Mesodermal cell (in vitro differentiated cells): ENCODE results near the gene PRAMEF33.
"Not testable (repeated sequence)": the region's sequence is repeated elsewhere in the genome, so short reads cannot be mapped to it uniquely, and the experiment has no call there.

Source experiments
- H3K27ac ChIP-seq: 2 replicates; pipeline ENCODE4 v1.7.0; 2013; ENCODE audit warnings: mild to moderate bottlenecking, low read depth, low read length, moderate library complexity; ENCODE audit not compliant: severe bottlenecking
- H3K36me3 ChIP-seq: 2 replicates; pipeline ENCODE4 v1.7.1; 2013; ENCODE audit warnings: mild to moderate bottlenecking, low read length, moderate library complexity; ENCODE audit not compliant: control insufficient read depth, insufficient read depth
- H3K4me1 ChIP-seq: one replicate; pipeline ENCODE4 v1.7.1; 2013; ENCODE audit warnings: mild to moderate bottlenecking, low read length; ENCODE audit not compliant: insufficient read depth, control insufficient read depth, poor library complexity, severe bottlenecking
- H3K4me3 ChIP-seq: 2 replicates; pipeline ENCODE4 v1.7.0; 2013; ENCODE audit warnings: low read length, control low read depth, mild to moderate bottlenecking; ENCODE audit not compliant: insufficient read depth, poor library complexity, severe bottlenecking; ENCODE audit errors: extremely low read depth
- H3K9me3 ChIP-seq: 2 replicates; pipeline ENCODE4 v1.7.1; 2013; ENCODE audit warnings: mild to moderate bottlenecking, low read length, moderate library complexity; ENCODE audit not compliant: control insufficient read depth
- WGBS, 2 experiments: methylation state at CpG; one replicate each; pipeline ENCODE4 v1.1.5; 2013; ENCODE audit warnings: missing lambda C conversion rate in 2 of 2; ENCODE audit not compliant: insufficient coverage in 2 of 2; 5-methylcytosine and 5-hydroxymethylcytosine counted together

Gene PRAMEF33

GRCh38 chr1:13342496-13342895 is 39.2 kb downstream of the PRAMEF33 start:
- not testable (repeated sequence) for H3K9me3 ChIP-seq, H3K4me3 ChIP-seq, H3K36me3 ChIP-seq, H3K27ac ChIP-seq, H3K4me1 ChIP-seq
- 50 to 72% methylated on average over 2 of the region's 8 CpGs for WGBS, 2 experiments

DNA sequence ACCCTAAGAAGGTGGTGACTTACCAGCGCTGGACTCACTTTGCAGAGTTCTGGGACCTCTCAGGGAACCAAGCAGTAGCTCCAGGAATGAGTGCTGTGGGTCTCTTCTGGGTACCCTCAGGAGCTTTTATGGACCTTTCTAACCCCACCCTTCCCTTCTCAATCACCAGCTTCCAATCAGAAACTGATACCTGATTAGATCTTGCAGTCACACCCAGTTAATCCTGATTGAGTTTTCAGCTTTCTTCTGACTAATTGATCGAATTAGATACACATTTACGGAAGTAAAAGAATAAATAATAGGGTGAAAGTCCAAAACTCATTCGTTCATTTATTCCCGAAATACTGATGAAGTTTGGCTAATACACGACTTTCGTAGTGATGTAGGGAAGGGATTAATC is 43.7 kb downstream of the PRAMEF33 start, which contains the start of gene PRAMEF14:
PRAMEF14 (minus strand) TSS at position 101 of the 400 bp plus-strand sequence. CDS start 1,820 bp downstream, outside the sequence.
- no CpG with 5 or more reads among the region's 7 CpGs for WGBS, 2 experiments
- H3K36me3 ChIP-seq, H3K4me1 ChIP-seq, H3K4me3 ChIP-seq, H3K27ac ChIP-seq, H3K9me3 ChIP-seq: not testable (repeated sequence)

DNA sequence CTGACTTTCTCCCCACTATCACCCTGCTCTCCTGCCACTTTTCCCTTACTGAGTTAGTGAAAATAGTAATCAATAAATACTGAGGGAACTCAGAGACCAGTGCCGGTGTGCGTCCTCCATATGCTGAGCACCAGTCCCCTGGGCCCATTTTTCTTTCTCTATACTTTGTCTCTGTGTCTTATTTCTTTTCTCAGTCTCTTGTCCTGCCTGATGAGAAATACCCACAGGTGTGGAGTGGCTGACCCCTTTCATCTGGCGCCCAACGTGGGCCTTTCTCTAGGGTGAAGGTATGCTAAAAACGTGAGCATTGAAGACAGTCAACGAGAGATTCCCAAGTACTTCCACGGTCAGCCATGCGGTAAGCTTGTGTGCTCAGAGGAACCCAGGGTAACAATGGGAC is 50.1 kb downstream of the PRAMEF33 start:
- not testable (repeated sequence) for H3K36me3 ChIP-seq, H3K4me3 ChIP-seq, H3K4me1 ChIP-seq, H3K9me3 ChIP-seq, H3K27ac ChIP-seq
- WGBS, 2 experiments, result no CpG with 5 or more reads among the region's 8 CpGs

- H3K36me3 ChIP-seq, H3K27ac ChIP-seq, H3K9me3 ChIP-seq, H3K4me3 ChIP-seq, H3K4me1 ChIP-seq: not testable (repeated sequence)
- WGBS, 2 experiments, result no CpG with 5 or more reads among the region's 9 CpGs
These were observed 51.1 kb downstream of the PRAMEF33 start for GRCh38 chr1:13354475-13354874.

- not testable (repeated sequence) for H3K27ac ChIP-seq, H3K4me3 ChIP-seq, H3K9me3 ChIP-seq
These were observed 53.4 kb downstream of the PRAMEF33 start for GRCh38 chr1:13356774-13357173.

More at GRCh38 chr1:13356774-13357173, 53.4 kb downstream of the PRAMEF33 start:
- WGBS, 2 experiments, result 0% methylated on average over 5 of the region's 5 CpGs
- not testable (repeated sequence) for H3K4me1 ChIP-seq, H3K36me3 ChIP-seq
